Epithelial cell of alveolus of lung (primary cell): Measurements from ENCODE around the gene TEX264. TPM values are rescaled to one million over a fixed set of nuclear protein-coding genes. Genes with fewer than 3 reads are reported as not detected.

ENCODE experiments used
- total RNA-seq: library from RNA; depleted of rRNA; stranded (reverse); fragments of >200 nt; gene quantifications from 2 replicates; pipeline ENCODE4 v1.2.1, GENCODE V29; 2015

TEX264 gene
- 54.4 and 85.0 TPM in 2 replicates for total RNA-seq

GRCh38 chr3:51670823-51671733 is at the start of gene TEX264:
Gene TEX264, plus strand, starts transcription at chr3:51671252. Its CDS starts 3,053 bp downstream, at chr3:51674305.

DNA sequence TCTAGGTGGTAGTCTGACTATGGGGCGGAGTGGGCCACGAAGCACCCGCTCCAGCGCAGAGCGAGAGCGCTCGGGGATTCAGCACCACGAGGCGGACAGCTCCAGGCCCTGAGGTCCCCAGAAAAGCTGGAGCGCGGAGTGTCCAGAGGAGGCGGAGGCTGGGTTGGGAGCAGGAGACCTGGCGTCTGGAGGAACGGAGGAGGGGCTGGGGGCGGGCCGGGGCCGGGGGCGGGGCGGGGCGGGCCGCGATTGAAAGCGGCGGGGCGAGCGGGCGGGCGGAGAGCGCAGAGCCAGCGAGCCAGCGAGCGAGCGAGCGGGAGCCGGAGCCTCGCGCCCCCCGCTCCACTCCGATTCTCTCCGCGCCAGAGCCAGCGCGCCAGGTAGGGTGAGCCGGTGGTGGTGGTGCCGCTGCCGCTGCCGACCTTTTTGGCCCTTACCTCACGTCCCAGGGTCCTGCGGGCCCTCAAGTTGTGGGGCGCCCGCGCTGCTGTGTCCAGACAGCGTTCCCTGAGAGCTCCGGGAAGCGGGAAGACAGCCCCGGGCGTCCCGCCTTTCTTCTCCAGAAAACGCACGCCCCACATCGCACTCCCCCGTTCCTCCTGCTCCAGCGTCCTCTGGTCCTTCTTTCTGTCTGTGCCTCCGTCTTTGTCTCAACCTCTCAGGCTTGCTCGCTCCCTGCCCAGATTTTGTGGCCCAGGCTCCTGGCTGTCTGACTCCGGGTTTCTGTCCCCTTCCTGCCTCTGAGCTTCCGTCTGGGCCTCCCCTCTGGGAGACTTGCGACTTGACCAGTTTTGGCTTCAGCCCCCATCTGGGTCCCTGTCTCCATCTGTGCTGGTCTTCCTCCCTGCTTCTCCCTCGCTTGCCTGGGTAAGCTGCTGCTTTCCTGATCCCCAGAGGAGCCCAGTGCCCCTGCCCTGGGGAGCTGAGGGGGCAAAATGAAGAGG is 36.0 kb downstream of the TEX264 start, which contains the start of gene GRM2:
Gene GRM2, plus strand, starts transcription at position 281 of the 944 bp plus-strand sequence. CDS start 1,916 bp downstream, outside the sequence.

Other genes with a start within 250 kb of the TEX264 start
- 10.5 and 11.6 TPM in 2 replicates for gene DCAF1, start 171.2 kb upstream of the TEX264 start, total RNA-seq
- 11.6 and 13.3 TPM in 2 replicates for gene RAD54L2, start 132.5 kb upstream of the TEX264 start, total RNA-seq
- gene GRM2, start 35.8 kb downstream of the TEX264 start, total RNA-seq: 0.24 TPM in 1 of 2 replicates, not detected in the other
- gene IQCF6, start 108.0 kb downstream of the TEX264 start, total RNA-seq: not detected in 2 replicates
- not detected in 2 replicates for gene IQCF2, start 190.4 kb downstream of the TEX264 start, total RNA-seq
- gene IQCF5, start 204.3 kb downstream of the TEX264 start, total RNA-seq: not detected in 2 replicates
- not detected in 2 replicates for gene IQCF1, start 232.1 kb downstream of the TEX264 start, total RNA-seq